Measurements from ENCODE around the gene SFN. TPM values are rescaled to one million over a fixed set of nuclear protein-coding genes. Genes with fewer than 3 reads are reported as not detected.

The SFN gene
- total RNA-seq, 2 experiments from 2014 or later = 0.95 to 3.9 TPM

Small RNA genes within 50 kb of the gene (small RNA-seq; reads per million reads assigned to genes)
- gene RN7SL165P = not detected

Other genes starting within 250 kb of the SFN start
- 51.8 and 55.2 TPM in 2 replicates for gene ARID1A, start 167.1 kb upstream of the SFN start, total RNA-seq (2014; rRNA removed; shearing (Covaris generic))
- 123 and 128 TPM in 2 replicates for gene ARID1A, start 167.1 kb upstream of the SFN start, total RNA-seq (2022)
- 8.2 and 10.3 TPM in 2 replicates for gene PIGV, start 75.2 kb upstream of the SFN start, total RNA-seq (2014; rRNA removed; shearing (Covaris generic))
- 15.2 and 18.0 TPM in 2 replicates for gene PIGV, start 75.2 kb upstream of the SFN start, total RNA-seq (2022)
- 8.0 and 19.5 TPM in 2 replicates for gene ZDHHC18, start 36.5 kb upstream of the SFN start, total RNA-seq (2014; rRNA removed; shearing (Covaris generic))
- 17.1 and 18.2 TPM in 2 replicates for gene ZDHHC18, start 36.5 kb upstream of the SFN start, total RNA-seq (2022)
- gene GPN2, start 27.1 kb downstream of the SFN start, total RNA-seq (2014; rRNA removed; shearing (Covaris generic)) = 17.5 and 18.1 TPM in 2 replicates
- 43.7 and 46.6 TPM in 2 replicates for gene GPN2, start 27.1 kb downstream of the SFN start, total RNA-seq (2022)
- 9.2 and 13.8 TPM in 2 replicates for gene GPATCH3, start 37.3 kb downstream of the SFN start, total RNA-seq (2014; rRNA removed; shearing (Covaris generic))
- 15.2 and 17.4 TPM in 2 replicates for gene GPATCH3, start 37.3 kb downstream of the SFN start, total RNA-seq (2022)
- not detected in 2 replicates for gene NR0B2, start 50.8 kb downstream of the SFN start, total RNA-seq (2014; rRNA removed; shearing (Covaris generic))
- gene NR0B2, start 50.8 kb downstream of the SFN start, total RNA-seq (2022) = not detected in 2 replicates
- 65.7 and 89.3 TPM in 2 replicates for gene NUDC, start 58.6 kb downstream of the SFN start, total RNA-seq (2014; rRNA removed; shearing (Covaris generic))
- 96.0 and 106 TPM in 2 replicates for gene NUDC, start 58.6 kb downstream of the SFN start, total RNA-seq (2022)
- gene KDF1, start 97.3 kb downstream of the SFN start, total RNA-seq (2014; rRNA removed; shearing (Covaris generic)) = not detected in 2 replicates
- gene KDF1, start 97.3 kb downstream of the SFN start, total RNA-seq (2022) = not detected in 2 replicates
- gene TRNP1, start 130.5 kb downstream of the SFN start, total RNA-seq (2014; rRNA removed; shearing (Covaris generic)) = 0.13 and 0.19 TPM in 2 replicates
- not detected in 2 replicates for gene TRNP1, start 130.5 kb downstream of the SFN start, total RNA-seq (2022)
- gene TENT5B, start 149.7 kb downstream of the SFN start, total RNA-seq (2014; rRNA removed; shearing (Covaris generic)) = not detected in 2 replicates
- gene TENT5B, start 149.7 kb downstream of the SFN start, total RNA-seq (2022) = not detected in 2 replicates